CD4-positive, alpha-beta T cell treated with Interleukin-6 for 4 hours (primary cell): Measurements from ENCODE around the gene HUS1B.

ENCODE experiments used
- DNase-seq: peaks from one replicate; pipeline ENCODE4 v3.0.0-alpha.2; 2020; ENCODE audit warnings: mixed read lengths

Gene HUS1B

GRCh38 chr6:620950-621349 lies 36.0 kb downstream of the HUS1B start:
- no peak for DNase-seq

DNA sequence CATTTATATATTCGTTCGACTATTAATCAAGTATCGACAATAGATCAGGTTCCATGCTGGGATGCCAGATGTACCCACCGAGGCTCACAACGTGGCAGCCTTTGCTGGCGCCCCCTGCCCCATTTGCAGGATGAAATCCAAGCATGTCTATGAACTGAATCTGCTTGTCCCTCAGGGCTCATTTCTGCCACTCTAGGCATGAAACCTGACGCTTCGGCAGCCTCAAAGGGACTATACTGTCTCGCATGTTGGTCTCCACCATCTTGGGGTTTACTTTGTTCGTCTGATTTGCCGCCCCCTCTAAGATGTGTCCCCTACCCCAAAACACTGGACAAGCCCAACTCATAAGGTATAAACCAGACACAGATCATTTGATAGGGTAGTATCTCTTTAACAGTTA lies 36.7 kb downstream of the HUS1B start:
- no peak for DNase-seq

DNA sequence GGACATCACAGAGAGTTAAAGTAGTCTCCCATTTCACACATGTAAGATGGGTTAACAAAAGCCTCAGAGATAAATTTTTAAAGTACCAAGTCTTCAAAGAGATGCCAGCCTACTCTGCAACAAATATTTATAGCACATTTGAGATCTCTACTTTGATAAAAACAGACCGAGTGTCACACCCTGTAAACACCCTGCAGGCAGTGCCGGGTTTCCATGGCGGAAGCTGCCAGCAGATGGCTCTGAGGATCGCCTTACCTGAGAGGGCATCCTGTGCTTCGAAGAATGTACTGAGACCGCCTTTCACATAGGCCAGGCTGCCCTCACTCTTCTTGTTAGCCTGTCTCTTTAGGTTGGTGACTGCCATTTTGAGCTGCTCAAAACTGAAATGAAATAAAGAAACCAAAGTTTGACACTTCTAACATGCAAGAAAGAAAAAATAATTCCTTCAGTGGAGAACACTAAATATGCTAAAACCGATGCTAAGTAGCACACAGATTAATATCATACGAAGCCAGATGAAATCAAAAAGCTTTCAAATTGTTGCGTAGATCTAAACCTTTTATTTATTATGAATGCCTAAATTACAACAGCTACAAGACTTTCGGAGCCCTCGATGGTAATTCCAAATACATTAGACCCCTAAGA lies 39.3 kb downstream of the HUS1B start:
- peak; percentile 5 for DNase-seq

DNA sequence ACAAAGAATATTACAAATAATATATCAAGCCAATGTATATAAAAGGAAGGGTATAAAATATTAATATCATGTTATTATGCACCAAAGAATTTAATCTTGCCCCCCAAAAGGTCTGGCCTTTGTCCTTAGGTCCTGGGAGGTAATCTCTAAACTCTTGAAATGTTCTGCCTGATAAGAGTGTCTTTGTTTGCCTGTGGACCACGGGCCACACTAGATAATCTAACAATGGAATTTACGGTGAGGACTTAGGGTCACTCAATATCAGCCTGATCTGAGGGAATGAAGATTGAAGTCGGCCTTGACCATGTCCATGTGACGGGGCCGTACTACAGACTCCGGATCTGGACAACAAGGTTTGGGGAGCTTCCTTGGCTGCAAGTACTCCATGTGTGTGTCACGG lies 42.9 kb downstream of the HUS1B start:
- no peak for DNase-seq

GRCh38 chr6:611928-612327 lies 45.0 kb downstream of the HUS1B start:
- no peak for DNase-seq

- no peak for DNase-seq
Measured at GRCh38 chr6:610882-611281, 46.0 kb downstream of the HUS1B start.

DNA sequence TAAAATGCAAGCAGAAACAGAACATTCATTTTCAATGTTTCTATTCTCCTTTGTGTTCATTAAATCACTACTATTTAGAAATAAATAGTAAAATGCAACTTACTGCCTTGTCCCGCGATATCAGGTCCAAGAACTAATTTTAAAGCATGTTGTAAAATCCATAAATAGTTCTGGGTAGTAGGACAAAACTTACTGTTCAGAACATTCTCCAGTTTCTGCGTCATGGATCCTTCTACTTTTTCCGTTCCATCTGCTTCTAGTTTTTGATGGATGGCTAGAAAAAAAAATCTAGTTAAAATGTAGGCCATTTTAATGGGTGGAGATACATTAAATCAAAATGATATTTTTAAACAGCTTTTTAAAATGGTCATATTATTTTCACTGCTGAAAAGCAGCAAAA lies 47.0 kb downstream of the HUS1B start:
- no peak for DNase-seq

- no peak for DNase-seq
Measured at GRCh38 chr6:606829-607379, 50.0 kb downstream of the HUS1B start.
